Activated naive CD8-positive, alpha-beta T cell treated with anti-CD3 and anti-CD28 coated beads, Interleukin-2, amount 10 ng/mL, durations not matched to agents 7 days and 5 days (primary cell): ENCODE data around the gene SPAG16. TPM values are rescaled to one million over a fixed set of nuclear protein-coding genes. Genes with fewer than 3 reads are reported as not detected.

Experiments
- ATAC-seq: fragments of 150-1000 bp; cut with Tn5 transposase; one replicate; pipeline ENCODE4 v1.10.0; 2021; ENCODE audit warnings: low read depth, moderate library complexity
- POLR2A ChIA-PET: fragments of 350-600 bp; sonication (Branson Sonifier 250); formaldehyde crosslinking; loops from one replicate; lab custom pipeline; 2021; ENCODE audit warnings: antibody characterized with exemption; lab: Charles Lee
- DNase-seq: peaks from one replicate; pipeline ENCODE4 v3.0.0; 2021
- H3K27ac Mint-ChIP-seq: one replicate; pipeline ENCODE4 v1.8.0; 2022; ENCODE audit warnings: mild to moderate bottlenecking, mixed read lengths
- H3K27me3 Mint-ChIP-seq: one replicate; pipeline ENCODE4 v1.8.0; 2022; ENCODE audit warnings: mild to moderate bottlenecking, moderate library complexity, mixed read lengths
- H3K36me3 Mint-ChIP-seq: one replicate; pipeline ENCODE4 v1.8.0; 2021; ENCODE audit warnings: mild to moderate bottlenecking, mixed read lengths
- H3K4me1 Mint-ChIP-seq: one replicate; pipeline ENCODE4 v1.8.0; 2021; ENCODE audit warnings: mixed read lengths
- H3K4me3 Mint-ChIP-seq: one replicate; pipeline ENCODE4 v1.8.0; 2022; ENCODE audit warnings: mild to moderate bottlenecking, moderate library complexity, mixed read lengths
- H3K9me3 Mint-ChIP-seq: one replicate; pipeline ENCODE4 v1.8.0; 2021; ENCODE audit warnings: mixed read lengths
- total RNA-seq, 2 experiments: library from RNA; stranded (reverse); gene quantifications; one replicate each; pipeline ENCODE4 v1.2.3, GENCODE V29; 2021

SPAG16 gene
- total RNA-seq, 2 experiments from 2014 or later = 10.9 to 12.6 TPM

- no peak for ATAC-seq
- Mint-ChIP-seq H3K27me3 (no peaks in the 10 kb centered on the region), H3K4me3 (no peak overlapping the region), H3K9me3 (no peaks in the 10 kb centered on the region), H3K27ac (no peak overlapping the region), H3K4me1 (no peaks in the 10 kb centered on the region), H3K36me3 (no peaks in the 10 kb centered on the region)
- POLR2A ChIA-PET = no interaction called here
- no peak for DNase-seq
These were observed 780.2 kb downstream of the SPAG16 start for GRCh38 chr2:214064471-214064870.

GRCh38 chr2:214066862-214067261 is 782.6 kb downstream of the SPAG16 start:
- Mint-ChIP-seq H3K4me3 (no peak overlapping the region), H3K36me3 (no peaks in the 10 kb centered on the region), H3K27me3 (no peaks in the 10 kb centered on the region), H3K4me1 (no peaks in the 10 kb centered on the region), H3K27ac (no peak overlapping the region), H3K9me3 (no peaks in the 10 kb centered on the region)
- DNase-seq (no peak), ATAC-seq (no peak)
- POLR2A ChIA-PET = no interaction called here

- DNase-seq (no peak), ATAC-seq (no peak)
- no peak overlapping the region for H3K27ac Mint-ChIP-seq
- H3K9me3 Mint-ChIP-seq = no peaks in the 10 kb centered on the region
- POLR2A ChIA-PET = no interaction called here
- no peak overlapping the region for H3K4me3 Mint-ChIP-seq
- H3K4me1 Mint-ChIP-seq = no peaks in the 10 kb centered on the region
- H3K36me3 Mint-ChIP-seq = no peaks in the 10 kb centered on the region
- no peaks in the 10 kb centered on the region for H3K27me3 Mint-ChIP-seq
These were observed 785.0 kb downstream of the SPAG16 start for GRCh38 chr2:214069254-214069653.

GRCh38 chr2:214075456-214075855 is 791.2 kb downstream of the SPAG16 start:
- DNase-seq = no peak
- H3K27me3 Mint-ChIP-seq = no peaks in the 10 kb centered on the region

GRCh38 chr2:214076527-214076926 is 792.3 kb downstream of the SPAG16 start:
- POLR2A ChIA-PET = no interaction called here
- no peak for ATAC-seq

More at GRCh38 chr2:214075456-214075855, 791.2 kb downstream of the SPAG16 start:
- Mint-ChIP-seq H3K4me1 (no peaks in the 10 kb centered on the region), H3K9me3 (no peaks in the 10 kb centered on the region), H3K36me3 (no peaks in the 10 kb centered on the region), H3K27ac (no peak overlapping the region), H3K4me3 (no peak overlapping the region)
- ATAC-seq = no peak
- POLR2A ChIA-PET = no interaction called here

GRCh38 chr2:214077727-214078126 is 793.5 kb downstream of the SPAG16 start:
- ATAC-seq = no peak
- POLR2A ChIA-PET = no interaction called here
- Mint-ChIP-seq H3K27me3 (no peaks in the 10 kb centered on the region), H3K9me3 (no peaks in the 10 kb centered on the region), H3K27ac (no peak overlapping the region), H3K4me1 (no peaks in the 10 kb centered on the region), H3K4me3 (no peak overlapping the region), H3K36me3 (no peaks in the 10 kb centered on the region)
- no peak for DNase-seq

More at GRCh38 chr2:214076527-214076926, 792.3 kb downstream of the SPAG16 start:
- Mint-ChIP-seq H3K4me3 (no peak overlapping the region), H3K4me1 (no peaks in the 10 kb centered on the region), H3K27me3 (no peaks in the 10 kb centered on the region), H3K9me3 (no peaks in the 10 kb centered on the region), H3K36me3 (no peaks in the 10 kb centered on the region), H3K27ac (no peak overlapping the region)
- DNase-seq = no peak

GRCh38 chr2:214079032-214079431 is 794.8 kb downstream of the SPAG16 start:
- DNase-seq = no peak
- Mint-ChIP-seq H3K9me3 (no peaks in the 10 kb centered on the region), H3K4me3 (no peak overlapping the region), H3K27ac (no peak overlapping the region), H3K4me1 (no peaks in the 10 kb centered on the region), H3K27me3 (no peaks in the 10 kb centered on the region), H3K36me3 (no peaks in the 10 kb centered on the region)
- POLR2A ChIA-PET = no interaction called here
- ATAC-seq = no peak

GRCh38 chr2:214088536-214088935 is 804.3 kb downstream of the SPAG16 start:
- H3K27ac Mint-ChIP-seq = no peak overlapping the region
- ATAC-seq (no peak), DNase-seq (no peak)
- no peaks in the 10 kb centered on the region for H3K4me1 Mint-ChIP-seq
- no peak overlapping the region for H3K4me3 Mint-ChIP-seq
- POLR2A ChIA-PET = no interaction called here
- H3K36me3 Mint-ChIP-seq = no peaks in the 10 kb centered on the region
- H3K27me3 Mint-ChIP-seq = peaks cover 2% of the 10 kb centered on the region
- no peaks in the 10 kb centered on the region for H3K9me3 Mint-ChIP-seq

GRCh38 chr2:214096208-214096715 is 812.0 kb downstream of the SPAG16 start:
- Mint-ChIP-seq H3K4me3 (no peak overlapping the region), H3K4me1 (no peaks in the 10 kb centered on the region), H3K27me3 (no peaks in the 10 kb centered on the region), H3K27ac (no peak overlapping the region), H3K36me3 (no peaks in the 10 kb centered on the region), H3K9me3 (no peaks in the 10 kb centered on the region)
- no peak for ATAC-seq
- POLR2A ChIA-PET = no interaction called here
- DNase-seq = no peak

GRCh38 chr2:214098811-214099210 is 814.5 kb downstream of the SPAG16 start:
- DNase-seq = no peak
- H3K9me3 Mint-ChIP-seq = no peaks in the 10 kb centered on the region
- POLR2A ChIA-PET = no interaction called here
- H3K36me3 Mint-ChIP-seq = no peaks in the 10 kb centered on the region
- H3K4me3 Mint-ChIP-seq = no peak overlapping the region
- H3K4me1 Mint-ChIP-seq = peaks cover 3% of the 10 kb centered on the region
- H3K27me3 Mint-ChIP-seq = no peaks in the 10 kb centered on the region
- no peak for ATAC-seq
- no peak overlapping the region for H3K27ac Mint-ChIP-seq

- DNase-seq = no peak
- ATAC-seq = no peak
- no peaks in the 10 kb centered on the region for H3K9me3 Mint-ChIP-seq
- no peaks in the 10 kb centered on the region for H3K27me3 Mint-ChIP-seq
- no peak overlapping the region for H3K4me3 Mint-ChIP-seq
- no peaks in the 10 kb centered on the region for H3K36me3 Mint-ChIP-seq
- no peak overlapping the region for H3K27ac Mint-ChIP-seq
- peaks cover 3% of the 10 kb centered on the region for H3K4me1 Mint-ChIP-seq
- POLR2A ChIA-PET = no interaction called here
These were observed 816.2 kb downstream of the SPAG16 start for GRCh38 chr2:214100488-214100887.

GRCh38 chr2:214103276-214104001 is 819.2 kb downstream of the SPAG16 start:
- peaks cover 3% of the 10 kb centered on the region for H3K4me1 Mint-ChIP-seq
- no peak overlapping the region for H3K4me3 Mint-ChIP-seq
- H3K36me3 Mint-ChIP-seq = no peaks in the 10 kb centered on the region
- DNase-seq (no peak), ATAC-seq (no peak)
- POLR2A ChIA-PET = no interaction called here
- no peak overlapping the region for H3K27ac Mint-ChIP-seq
- H3K9me3 Mint-ChIP-seq = no peaks in the 10 kb centered on the region
- no peaks in the 10 kb centered on the region for H3K27me3 Mint-ChIP-seq

- ATAC-seq (no peak), DNase-seq (no peak)
- Mint-ChIP-seq H3K36me3 (no peaks in the 10 kb centered on the region), H3K27ac (no peak overlapping the region), H3K9me3 (no peaks in the 10 kb centered on the region), H3K4me3 (no peak overlapping the region), H3K27me3 (no peaks in the 10 kb centered on the region), H3K4me1 (peaks cover 3% of the 10 kb centered on the region)
- POLR2A ChIA-PET = no interaction called here
These were observed 820.0 kb downstream of the SPAG16 start for GRCh38 chr2:214104219-214104618.

- POLR2A ChIA-PET = no interaction called here
- no peak for ATAC-seq
- no peak for DNase-seq
- Mint-ChIP-seq H3K27me3 (no peaks in the 10 kb centered on the region), H3K4me1 (peaks cover 3% of the 10 kb centered on the region), H3K27ac (no peak overlapping the region), H3K36me3 (no peaks in the 10 kb centered on the region), H3K9me3 (no peaks in the 10 kb centered on the region), H3K4me3 (no peak overlapping the region)
These were observed 820.7 kb downstream of the SPAG16 start for GRCh38 chr2:214104967-214105366.
